Thyroid gland (tissue), 4 donors: ENCODE results near the gene H3-3A.

Experiments
- POLR2A ChIP-seq, 2 donors: fragments of 450-650 bp; IDR thresholded peaks; one replicate each; pipeline ENCODE4 v1.6.1; 2017; ENCODE audit warnings: antibody characterized with exemption in 2 of 2, mild to moderate bottlenecking in 2 of 2, moderate library complexity in 1 of 2
- TF ChIP-seq, protein P1 (sequence below), 6 experiments: fragments of 200-600 bp in 3 of 6; fragments of 450-650 bp in 3 of 6; sonication (generic) in 3 of 6; IDR thresholded peaks; one replicate each; pipeline ENCODE4 v1.5.1; 2016 to 2019; ENCODE audit warnings: antibody characterized with exemption in 6 of 6, mild to moderate bottlenecking in 2 of 6, inconsistent platforms in 1 of 6, moderate library complexity in 1 of 6

- TF ChIP-seq, protein P1, sequence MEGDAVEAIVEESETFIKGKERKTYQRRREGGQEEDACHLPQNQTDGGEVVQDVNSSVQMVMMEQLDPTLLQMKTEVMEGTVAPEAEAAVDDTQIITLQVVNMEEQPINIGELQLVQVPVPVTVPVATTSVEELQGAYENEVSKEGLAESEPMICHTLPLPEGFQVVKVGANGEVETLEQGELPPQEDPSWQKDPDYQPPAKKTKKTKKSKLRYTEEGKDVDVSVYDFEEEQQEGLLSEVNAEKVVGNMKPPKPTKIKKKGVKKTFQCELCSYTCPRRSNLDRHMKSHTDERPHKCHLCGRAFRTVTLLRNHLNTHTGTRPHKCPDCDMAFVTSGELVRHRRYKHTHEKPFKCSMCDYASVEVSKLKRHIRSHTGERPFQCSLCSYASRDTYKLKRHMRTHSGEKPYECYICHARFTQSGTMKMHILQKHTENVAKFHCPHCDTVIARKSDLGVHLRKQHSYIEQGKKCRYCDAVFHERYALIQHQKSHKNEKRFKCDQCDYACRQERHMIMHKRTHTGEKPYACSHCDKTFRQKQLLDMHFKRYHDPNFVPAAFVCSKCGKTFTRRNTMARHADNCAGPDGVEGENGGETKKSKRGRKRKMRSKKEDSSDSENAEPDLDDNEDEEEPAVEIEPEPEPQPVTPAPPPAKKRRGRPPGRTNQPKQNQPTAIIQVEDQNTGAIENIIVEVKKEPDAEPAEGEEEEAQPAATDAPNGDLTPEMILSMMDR (IDR thresholded peaks at IDR 0.05), result no peak
- TF ChIP-seq POLR2A (IDR thresholded peaks at IDR 0.05), result no peak
Measured at GRCh38 chr1:226029093-226029496, 33.4 kb upstream of the H3-3A start.
